ENCODE measurements around the gene CXXC4.

CXXC4 gene

GRCh38 chr4:104490096-104490769 is 4.5 kb downstream of the CXXC4 start:
- no peak for DNase-seq (ENCODE audit: low read depth in 2 of 2, low spot score in 1 of 2)

GRCh38 chr4:104489731-104490095 is 5.0 kb downstream of the CXXC4 start:
- DNase-seq (ENCODE audit: low read depth in 2 of 2, low spot score in 1 of 2), result no peak

- DNase-seq (ENCODE audit: low read depth in 2 of 2, low spot score in 1 of 2), result no peak
Measured at GRCh38 chr4:104488151-104488550, 6.5 kb downstream of the CXXC4 start.

GRCh38 chr4:104486716-104487504 is 7.8 kb downstream of the CXXC4 start:
- DNase-seq (ENCODE audit: low read depth in 2 of 2, low spot score in 1 of 2), result no peak

- DNase-seq (ENCODE audit: low read depth in 2 of 2, low spot score in 1 of 2), result no peak
Measured at GRCh38 chr4:104475652-104476051, 19.0 kb downstream of the CXXC4 start.

GRCh38 chr4:104472766-104473165 is 21.9 kb downstream of the CXXC4 start:
- no peak for DNase-seq (ENCODE audit: low read depth in 2 of 2, low spot score in 1 of 2)

- DNase-seq (ENCODE audit: low read depth in 2 of 2, low spot score in 1 of 2), result no peak
Measured at GRCh38 chr4:104470770-104471169, 23.9 kb downstream of the CXXC4 start.

GRCh38 chr4:104469794-104470193 is 24.9 kb downstream of the CXXC4 start:
- no peak for DNase-seq (ENCODE audit: low read depth in 2 of 2, low spot score in 1 of 2)

- DNase-seq (ENCODE audit: low read depth in 2 of 2, low spot score in 1 of 2), result no peak
Measured at GRCh38 chr4:104465619-104466018, 29.1 kb downstream of the CXXC4 start.

- DNase-seq (ENCODE audit: low read depth in 2 of 2, low spot score in 1 of 2), result no peak
Measured at GRCh38 chr4:104465201-104465600, 29.5 kb downstream of the CXXC4 start.

GRCh38 chr4:104462641-104463040 is 32.1 kb downstream of the CXXC4 start:
- DNase-seq (ENCODE audit: low read depth in 2 of 2, low spot score in 1 of 2), result no peak

- DNase-seq (ENCODE audit: low read depth in 2 of 2, low spot score in 1 of 2), result no peak
Measured at GRCh38 chr4:104457308-104457981, 37.2 kb downstream of the CXXC4 start.

- no peak for DNase-seq (ENCODE audit: low read depth in 2 of 2, low spot score in 1 of 2)
Measured at GRCh38 chr4:104451573-104451972, 43.1 kb downstream of the CXXC4 start.

GRCh38 chr4:104449537-104449936 is 45.2 kb downstream of the CXXC4 start:
- no peak for DNase-seq (ENCODE audit: low read depth in 2 of 2, low spot score in 1 of 2)

GRCh38 chr4:104447294-104447693 is 47.4 kb downstream of the CXXC4 start:
- no peak for DNase-seq (ENCODE audit: low read depth in 2 of 2, low spot score in 1 of 2)

GRCh38 chr4:104446431-104447278 is 48.0 kb downstream of the CXXC4 start:
- DNase-seq (ENCODE audit: low read depth in 2 of 2, low spot score in 1 of 2), result no peak

- no peak for DNase-seq (ENCODE audit: low read depth in 2 of 2, low spot score in 1 of 2)
Measured at GRCh38 chr4:104444685-104445084, 50.0 kb downstream of the CXXC4 start.

GRCh38 chr4:104436542-104436941 is 58.2 kb downstream of the CXXC4 start:
- DNase-seq (ENCODE audit: low read depth in 2 of 2, low spot score in 1 of 2), result no peak

GRCh38 chr4:104429150-104429741 is 65.4 kb downstream of the CXXC4 start:
- no peak for DNase-seq (ENCODE audit: low read depth in 2 of 2, low spot score in 1 of 2)

- DNase-seq (ENCODE audit: low read depth in 2 of 2, low spot score in 1 of 2), result no peak
Measured at GRCh38 chr4:104425948-104426347, 68.7 kb downstream of the CXXC4 start.

GRCh38 chr4:104424989-104425388 is 69.7 kb downstream of the CXXC4 start:
- no peak for DNase-seq (ENCODE audit: low read depth in 2 of 2, low spot score in 1 of 2)

Measured in stimulated activated CD8-positive, alpha-beta memory T cell treated with anti-CD3 and anti-CD28 coated beads, Interleukin-4, amount 100 ng/mL, for 1 hour (primary cell).